ENCODE data around the gene ZNF786. TPM values are rescaled to one million over a fixed set of nuclear protein-coding genes. Genes with fewer than 3 reads are reported as not detected.

ZNF786 gene
- total and polyA plus RNA-seq, 2 experiments from 2014 or later, result 6.1 to 19.8 TPM

- no peak overlapping the region for H3K4me2 ChIP-seq
- Mint-ChIP-seq H3K27me3 (ENCODE audit: insufficient read depth, low read depth, poor library complexity) (peaks cover 16% of the 10 kb centered on the region), H3K9me3 (peaks cover 32% of the 10 kb centered on the region), H3K36me3 (ENCODE audit: low read depth) (peaks cover 68% of the 10 kb centered on the region), H3K4me1 (peaks cover 8% of the 10 kb centered on the region), H3K4me3 (no peak overlapping the region), H3K27ac (no peak overlapping the region)
- peaks cover 11% of the 10 kb centered on the region for H3K4me1 ChIP-seq (ENCODE audit: insufficient read depth)
- ATAC-seq, result no peak
- H2AFZ ChIP-seq, result no peak overlapping the region
- H3K27ac ChIP-seq (ENCODE audit: low read depth), result no peak overlapping the region
- H3K4me3 ChIP-seq, result no peak overlapping the region
- H4K20me1 ChIP-seq (replicated peaks; ENCODE audit: insufficient read depth), result no peaks in the 10 kb centered on the region; the same call in none of the 2 replicates
- no peaks in the 10 kb centered on the region; the same call in none of the 2 replicates for H3K36me3 ChIP-seq (ENCODE audit: insufficient read depth)
- peaks cover 80% of the 10 kb centered on the region for H3K79me2 ChIP-seq (replicated peaks; ENCODE audit: insufficient read depth)
- H3F3A ChIP-seq (replicated peaks; ENCODE audit: low read depth), result peaks cover 14% of the 10 kb centered on the region; the same call in 1 of the 2 replicates
- no peaks in the 10 kb centered on the region for H3K27me3 ChIP-seq (ENCODE audit: insufficient read depth)
- no peak for DNase-seq (ENCODE audit: low spot score)
- H3K9me2 ChIP-seq (ENCODE audit: insufficient read depth), result no peaks in the 10 kb centered on the region; the same call in 1 of the 2 replicates
- no peak for TF ChIP-seq STAT1 (IDR thresholded peaks at IDR 0.05; ENCODE audit: unreplicated experiment)
These were observed 4.7 kb downstream of the ZNF786 start for GRCh38 chr7:149085866-149086265.

- Histone ChIP-seq H3F3A (replicated peaks; ENCODE audit: low read depth) (peaks cover 15% of the 10 kb centered on the region; the same call in 1 of the 2 replicates), H3K36me3 (ENCODE audit: insufficient read depth) (no peaks in the 10 kb centered on the region; the same call in none of the 2 replicates), H3K9me2 (ENCODE audit: insufficient read depth) (no peaks in the 10 kb centered on the region; the same call in 1 of the 2 replicates), H4K20me1 (replicated peaks; ENCODE audit: insufficient read depth) (peaks cover 4% of the 10 kb centered on the region), H3K4me3 (no peak overlapping the region), H3K27me3 (ENCODE audit: insufficient read depth) (no peaks in the 10 kb centered on the region), H3K27ac (ENCODE audit: low read depth) (no peak overlapping the region), H3K79me2 (replicated peaks; ENCODE audit: insufficient read depth) (peaks cover 79% of the 10 kb centered on the region), H2AFZ (no peak overlapping the region), H3K4me1 (ENCODE audit: insufficient read depth) (peaks cover 7% of the 10 kb centered on the region), H3K4me2 (no peak overlapping the region)
- ATAC-seq (no peak), DNase-seq (ENCODE audit: low spot score) (no peak)
- Mint-ChIP-seq H3K36me3 (ENCODE audit: low read depth) (peaks cover 72% of the 10 kb centered on the region), H3K4me1 (peaks cover 3% of the 10 kb centered on the region), H3K4me3 (no peak overlapping the region), H3K27me3 (ENCODE audit: insufficient read depth, low read depth, poor library complexity) (peaks cover 10% of the 10 kb centered on the region), H3K27ac (no peak overlapping the region), H3K9me3 (peaks cover 27% of the 10 kb centered on the region)
- TF ChIP-seq, protein P1, sequence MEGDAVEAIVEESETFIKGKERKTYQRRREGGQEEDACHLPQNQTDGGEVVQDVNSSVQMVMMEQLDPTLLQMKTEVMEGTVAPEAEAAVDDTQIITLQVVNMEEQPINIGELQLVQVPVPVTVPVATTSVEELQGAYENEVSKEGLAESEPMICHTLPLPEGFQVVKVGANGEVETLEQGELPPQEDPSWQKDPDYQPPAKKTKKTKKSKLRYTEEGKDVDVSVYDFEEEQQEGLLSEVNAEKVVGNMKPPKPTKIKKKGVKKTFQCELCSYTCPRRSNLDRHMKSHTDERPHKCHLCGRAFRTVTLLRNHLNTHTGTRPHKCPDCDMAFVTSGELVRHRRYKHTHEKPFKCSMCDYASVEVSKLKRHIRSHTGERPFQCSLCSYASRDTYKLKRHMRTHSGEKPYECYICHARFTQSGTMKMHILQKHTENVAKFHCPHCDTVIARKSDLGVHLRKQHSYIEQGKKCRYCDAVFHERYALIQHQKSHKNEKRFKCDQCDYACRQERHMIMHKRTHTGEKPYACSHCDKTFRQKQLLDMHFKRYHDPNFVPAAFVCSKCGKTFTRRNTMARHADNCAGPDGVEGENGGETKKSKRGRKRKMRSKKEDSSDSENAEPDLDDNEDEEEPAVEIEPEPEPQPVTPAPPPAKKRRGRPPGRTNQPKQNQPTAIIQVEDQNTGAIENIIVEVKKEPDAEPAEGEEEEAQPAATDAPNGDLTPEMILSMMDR (conservative IDR thresholded peaks at IDR 0.05; ENCODE audit: low read depth in 2 of 2), result no peak
- TF ChIP-seq STAT1 (IDR thresholded peaks at IDR 0.05; ENCODE audit: unreplicated experiment), result no peak
- TF ChIP-seq NANOG (IDR thresholded peaks at IDR 0.05; ENCODE audit: borderline replicate concordance), result no peak
- no peak for TF ChIP-seq ZNF114 (CRISPR knock-in tag; IDR thresholded peaks at IDR 0.05)
- TF ChIP-seq POLR2AphosphoS5 (IDR thresholded peaks at IDR 0.05; ENCODE audit: low read depth), result no peak
- TF ChIP-seq REST (IDR thresholded peaks at IDR 0.05; ENCODE audit: unreplicated experiment), result no peak
- no peak for TF ChIP-seq EZH2phosphoT487 (IDR thresholded peaks at IDR 0.05; ENCODE audit: unreplicated experiment)
- no peak for TF ChIP-seq CREB1 (CRISPR knock-in tag; IDR thresholded peaks at IDR 0.05; ENCODE audit: low read depth)
- no peak for TF ChIP-seq ZNF462 (CRISPR knock-in tag; IDR thresholded peaks at IDR 0.05)
- no peak for TF ChIP-seq EZH2 (IDR thresholded peaks at IDR 0.05; ENCODE audit: low read depth, unreplicated experiment)
These were observed 6.1 kb downstream of the ZNF786 start for GRCh38 chr7:149084407-149084806.
